Calu3 (cell line): ENCODE results near the gene CCDC85C. TPM values are rescaled to one million over a fixed set of nuclear protein-coding genes. Genes with fewer than 3 reads are reported as not detected.
"Not testable (repeated sequence)": the region's sequence is repeated elsewhere in the genome, so short reads cannot be mapped to it uniquely, and the experiment has no call there.

Source experiments
- BruUV-seq: library from RNA; stranded (reverse); fragments of 400-500 nt; replicated peaks from 2 replicates; lab custom pipeline; 2021; lab: Mats Ljungman, UMichigan
- CTCF ChIA-PET: fragments of 300-600 bp; sonication (Branson Sonifier 250); formaldehyde crosslinking; loops from one replicate; lab custom pipeline; 2022; ENCODE audit warnings: antibody characterized with exemption; lab: Charles Lee
- DNase-seq: peaks from one replicate; pipeline ENCODE4 v3.0.0; 2022
- H3K27ac Mint-ChIP-seq: one replicate; pipeline ENCODE4 v1.8.0; 2022; ENCODE audit warnings: mixed read lengths; ENCODE audit not compliant: unreplicated experiment
- H3K27me3 Mint-ChIP-seq: one replicate; pipeline ENCODE4 v1.8.0; 2022; ENCODE audit warnings: mixed read lengths; ENCODE audit not compliant: unreplicated experiment
- H3K36me3 Mint-ChIP-seq: one replicate; pipeline ENCODE4 v1.8.0; 2022; ENCODE audit warnings: mild to moderate bottlenecking, moderate library complexity, mixed read lengths; ENCODE audit not compliant: insufficient read depth, unreplicated experiment
- H3K4me1 Mint-ChIP-seq: one replicate; pipeline ENCODE4 v1.8.0; 2022; ENCODE audit warnings: mild to moderate bottlenecking, low read depth, mixed read lengths; ENCODE audit not compliant: unreplicated experiment
- H3K4me3 Mint-ChIP-seq: one replicate; pipeline ENCODE4 v1.8.0; 2022; ENCODE audit warnings: mild to moderate bottlenecking, low read depth, moderate library complexity, mixed read lengths; ENCODE audit not compliant: unreplicated experiment
- H3K9me3 Mint-ChIP-seq: one replicate; pipeline ENCODE4 v1.8.0; 2022; ENCODE audit warnings: low read depth, mixed read lengths; ENCODE audit not compliant: unreplicated experiment
- CTCF ChIP-seq: fragments of 200-600 bp; IDR thresholded peaks from one replicate; pipeline ENCODE4 v1.8.0; 2022; ENCODE audit warnings: antibody characterized with exemption; ENCODE audit not compliant: unreplicated experiment
- intact Hi-C: fragments of 100-400 bp; cut with micrococcal nuclease; formaldehyde crosslinking; loops from one replicate; pipeline ENCODE4 v1.10.0; 2022; ENCODE audit not compliant: unreplicated experiment
- total RNA-seq: library from RNA; stranded (reverse); gene quantifications from 2 replicates; pipeline ENCODE4 v1.2.3, GENCODE V29; 2022

Gene CCDC85C
- total RNA-seq, 1 experiment from 2014 or later, result 45.1 TPM

- no peak for TF ChIP-seq CTCF
- Mint-ChIP-seq H3K4me1 (no peaks in the 10 kb centered on the region), H3K9me3 (no peaks in the 10 kb centered on the region), H3K27me3 (peaks cover 46% of the 10 kb centered on the region), H3K36me3 (no peaks in the 10 kb centered on the region), H3K27ac (no peak within 1 kb of the TSS), H3K4me3 (peak within 1 kb of the TSS; percentile 61)
- peak; percentile 11 for DNase-seq
- intact Hi-C loops, result no loop called here
- CTCF ChIA-PET, result no interaction called here
- BruUV-seq, result no TSS peak
Observed at GRCh38 chr14:99644723-99645544, 40.9 kb upstream of the CCDC85C start, which contains the start of gene HHIPL1. Gene HHIPL1, plus strand, starts transcription at chr14:99645129. Its CDS starts 79 bp downstream, at chr14:99645208.

- CTCF ChIA-PET, result no interaction called here
- Mint-ChIP-seq H3K36me3 (no peaks in the 10 kb centered on the region), H3K4me1 (no peaks in the 10 kb centered on the region), H3K4me3 (peak overlapping the region; percentile 2), H3K9me3 (no peaks in the 10 kb centered on the region), H3K27me3 (peaks cover 46% of the 10 kb centered on the region), H3K27ac (no peak overlapping the region)
- BruUV-seq, result no TSS peak
- intact Hi-C loops, result no loop called here
- no peak for TF ChIP-seq CTCF
- DNase-seq, result no peak
Observed at GRCh38 chr14:99644035-99644587, 40.1 kb upstream of the CCDC85C start.

- H3K27ac Mint-ChIP-seq, result no peak overlapping the region
Observed at GRCh38 chr14:99643343-99643742, 39.3 kb upstream of the CCDC85C start.

GRCh38 chr14:99642771-99643170, 38.8 kb upstream of the CCDC85C start:
- H3K4me3 Mint-ChIP-seq, intact Hi-C loops, BruUV-seq, CTCF ChIA-PET, H3K27ac Mint-ChIP-seq, H3K4me1 Mint-ChIP-seq, H3K9me3 Mint-ChIP-seq, H3K36me3 Mint-ChIP-seq, DNase-seq: not testable (repeated sequence)
- peaks cover 46% of the 10 kb centered on the region for H3K27me3 Mint-ChIP-seq

More at GRCh38 chr14:99643343-99643742, 39.3 kb upstream of the CCDC85C start:
- peaks cover 46% of the 10 kb centered on the region for H3K27me3 Mint-ChIP-seq
- no peaks in the 10 kb centered on the region for H3K36me3 Mint-ChIP-seq
- BruUV-seq, result no TSS peak
- no peak for TF ChIP-seq CTCF
- intact Hi-C loops, result no loop called here
- no peak for DNase-seq
- no peaks in the 10 kb centered on the region for H3K4me1 Mint-ChIP-seq
- CTCF ChIA-PET, result no interaction called here
- H3K9me3 Mint-ChIP-seq, result no peaks in the 10 kb centered on the region
- no peak overlapping the region for H3K4me3 Mint-ChIP-seq
